NCI-H748 (cell line): Measurements from ENCODE around the gene FOLR1.
"Not testable (repeated sequence)": the region's sequence is repeated elsewhere in the genome, so short reads cannot be mapped to it uniquely, and the experiment has no call there.

Experiments used
- DNase-seq: peaks from one replicate; lab custom pipeline; 2025; ENCODE audit not compliant: unreplicated experiment; lab: John Stamatoyannopoulos, UW

The FOLR1 gene

GRCh38 chr11:72191961-72192381 lies at the start of gene FOLR1:
TSS of gene FOLR1 (plus strand) at chr11:72192140. CDS start at chr11:72192174, 34 bp downstream.
- DNase-seq: no peak

GRCh38 chr11:72142543-72142942 lies 49.4 kb upstream of the FOLR1 start:
- DNase-seq: not testable (repeated sequence)

- DNase-seq: no peak
These were observed 47.0 kb upstream of the FOLR1 start for GRCh38 chr11:72144807-72145565.

GRCh38 chr11:72146625-72147024 lies 45.3 kb upstream of the FOLR1 start:
- no peak for DNase-seq

- DNase-seq: no peak
These were observed 41.1 kb upstream of the FOLR1 start for GRCh38 chr11:72150882-72151281.

GRCh38 chr11:72153874-72154273 lies 38.1 kb upstream of the FOLR1 start:
- DNase-seq: not testable (repeated sequence)

- no peak for DNase-seq
These were observed 37.1 kb upstream of the FOLR1 start for GRCh38 chr11:72154816-72155215.

- DNase-seq: no peak
These were observed 36.2 kb upstream of the FOLR1 start for GRCh38 chr11:72155751-72156150.

- no peak for DNase-seq
These were observed 34.8 kb upstream of the FOLR1 start for GRCh38 chr11:72157131-72157530.

- no peak for DNase-seq
These were observed 31.6 kb upstream of the FOLR1 start for GRCh38 chr11:72160319-72160718.

GRCh38 chr11:72162891-72163492 lies 28.9 kb upstream of the FOLR1 start:
- no peak for DNase-seq

GRCh38 chr11:72164187-72164586 lies 27.8 kb upstream of the FOLR1 start:
- DNase-seq: not testable (repeated sequence)

- not testable (repeated sequence) for DNase-seq
These were observed 22.8 kb upstream of the FOLR1 start for GRCh38 chr11:72169046-72169555.

GRCh38 chr11:72169754-72170153 lies 22.2 kb upstream of the FOLR1 start:
- DNase-seq: not testable (repeated sequence)

GRCh38 chr11:72172043-72172442 lies 19.9 kb upstream of the FOLR1 start:
- DNase-seq: not testable (repeated sequence)

GRCh38 chr11:72173291-72173690 lies 18.6 kb upstream of the FOLR1 start:
- no peak for DNase-seq

- no peak for DNase-seq
These were observed 17.5 kb upstream of the FOLR1 start for GRCh38 chr11:72174302-72175070.

- no peak for DNase-seq
These were observed 14.3 kb upstream of the FOLR1 start for GRCh38 chr11:72177656-72178055.

GRCh38 chr11:72179049-72179803 lies 12.7 kb upstream of the FOLR1 start:
- DNase-seq: no peak

GRCh38 chr11:72179804-72180396 lies 12.0 kb upstream of the FOLR1 start:
- no peak for DNase-seq
